Astrocyte (in vitro differentiated cells and primary cell): ENCODE results near the gene PDGFRB.

ENCODE experiments used
- EZH2 ChIP-seq: IDR thresholded peaks from 2 replicates; pipeline ENCODE4 v1.6.1; 2012; ENCODE audit warnings: mild to moderate bottlenecking, low read length, inconsistent platforms; ENCODE audit not compliant: insufficient read depth
- TF ChIP-seq, protein P1 (sequence below): IDR thresholded peaks from 2 replicates; pipeline ENCODE4 v1.5.1; 2011; ENCODE audit warnings: low read depth, mild to moderate bottlenecking, inconsistent platforms, low read length, moderate library complexity; ENCODE audit not compliant: insufficient read depth

DNA sequence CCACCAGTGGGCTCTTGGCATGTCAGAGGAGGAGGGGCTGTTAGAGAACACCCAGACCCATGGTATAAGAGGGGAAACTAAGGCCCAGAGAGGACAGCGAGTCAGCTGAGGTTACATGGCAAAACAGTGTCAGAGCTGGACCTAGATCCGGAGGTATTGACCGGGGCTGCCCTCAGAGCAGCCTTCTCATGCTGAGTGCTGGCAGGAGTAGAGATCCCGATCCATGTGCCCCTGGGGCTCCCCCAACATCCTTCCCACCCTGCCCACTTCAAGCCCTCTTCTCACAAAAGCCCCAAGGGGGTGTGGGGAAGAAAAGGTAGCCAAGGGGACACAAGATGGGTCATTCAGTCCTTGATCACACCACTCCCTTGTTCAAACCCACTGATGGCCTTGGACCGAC, 89.2 kb downstream of the PDGFRB start:
- TF ChIP-seq, protein P1, sequence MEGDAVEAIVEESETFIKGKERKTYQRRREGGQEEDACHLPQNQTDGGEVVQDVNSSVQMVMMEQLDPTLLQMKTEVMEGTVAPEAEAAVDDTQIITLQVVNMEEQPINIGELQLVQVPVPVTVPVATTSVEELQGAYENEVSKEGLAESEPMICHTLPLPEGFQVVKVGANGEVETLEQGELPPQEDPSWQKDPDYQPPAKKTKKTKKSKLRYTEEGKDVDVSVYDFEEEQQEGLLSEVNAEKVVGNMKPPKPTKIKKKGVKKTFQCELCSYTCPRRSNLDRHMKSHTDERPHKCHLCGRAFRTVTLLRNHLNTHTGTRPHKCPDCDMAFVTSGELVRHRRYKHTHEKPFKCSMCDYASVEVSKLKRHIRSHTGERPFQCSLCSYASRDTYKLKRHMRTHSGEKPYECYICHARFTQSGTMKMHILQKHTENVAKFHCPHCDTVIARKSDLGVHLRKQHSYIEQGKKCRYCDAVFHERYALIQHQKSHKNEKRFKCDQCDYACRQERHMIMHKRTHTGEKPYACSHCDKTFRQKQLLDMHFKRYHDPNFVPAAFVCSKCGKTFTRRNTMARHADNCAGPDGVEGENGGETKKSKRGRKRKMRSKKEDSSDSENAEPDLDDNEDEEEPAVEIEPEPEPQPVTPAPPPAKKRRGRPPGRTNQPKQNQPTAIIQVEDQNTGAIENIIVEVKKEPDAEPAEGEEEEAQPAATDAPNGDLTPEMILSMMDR = no peak
- TF ChIP-seq EZH2 = no peak
